Esophagus muscularis mucosa (tissue), 3 donors: ENCODE results near the gene DCST2.

Experiments used
- CTCF ChIP-seq, 3 experiments: fragments of 200-600 bp in 2 of 3; fragments of 450-650 bp in 1 of 3; sonication (generic) in 2 of 3; IDR thresholded peaks; one replicate each; pipeline ENCODE4 v1.5.1; 2017 to 2019; ENCODE audit warnings: antibody characterized with exemption in 3 of 3, mild to moderate bottlenecking in 2 of 3, moderate library complexity in 1 of 3
- POLR2A ChIP-seq: fragments of 450-650 bp; IDR thresholded peaks from one replicate; pipeline ENCODE4 v1.6.1; 2017; ENCODE audit warnings: antibody characterized with exemption, moderate library complexity, mild to moderate bottlenecking, low read depth

GRCh38 chr1:155006601-155007101, 26.9 kb downstream of the DCST2 start:
- no peak for TF ChIP-seq CTCF (IDR thresholded peaks at IDR 0.05)
- no peak for TF ChIP-seq POLR2A
